Large intestine (tissue), 3 donors: ENCODE results near the gene RGS9BP. TPM values are rescaled to one million over a fixed set of nuclear protein-coding genes. Genes with fewer than 3 reads are reported as not detected.
"Not testable (repeated sequence)": the region's sequence is repeated elsewhere in the genome, so short reads cannot be mapped to it uniquely, and the experiment has no call there.

Source experiments
- DNase-seq, 2 donors: peaks; one replicate each; pipeline versions ENCODE4 v3.0.0 to v3.0.0-alpha.2; 2013
- H3K27ac ChIP-seq: one replicate; pipeline ENCODE4 v1.5.1; 2013; ENCODE audit warnings: low read length
- H3K27me3 ChIP-seq: 2 replicates; pipeline ENCODE4 v1.6.1; 2013; ENCODE audit warnings: low read length; ENCODE audit not compliant: control insufficient read depth, insufficient read depth
- H3K36me3 ChIP-seq: 2 replicates; pipeline ENCODE4 v1.6.1; 2013; ENCODE audit warnings: low read length; ENCODE audit not compliant: control insufficient read depth, insufficient read depth
- H3K4me1 ChIP-seq: one replicate; pipeline ENCODE4 v1.6.1; 2013; ENCODE audit warnings: low read length; ENCODE audit not compliant: control insufficient read depth, insufficient read depth
- H3K4me3 ChIP-seq: one replicate; pipeline ENCODE4 v1.5.1; 2013; ENCODE audit warnings: low read length
- H3K9me3 ChIP-seq: one replicate; pipeline ENCODE4 v1.6.1; 2013; ENCODE audit warnings: mild to moderate bottlenecking, low read depth, low read length, moderate library complexity; ENCODE audit not compliant: control insufficient read depth
- WGBS: methylation state at CpG from one replicate; pipeline ENCODE4 v1.1.5; 2013; ENCODE audit warnings: low lambda C conversion rate; ENCODE audit not compliant: insufficient coverage; 5-methylcytosine and 5-hydroxymethylcytosine counted together
- polyA plus RNA-seq: library from polyadenylated mRNA; unstranded; fragments of 120-200 nt; gene quantifications from one replicate; pipeline ENCODE4 v1.2.1, GENCODE V29; 2013

RGS9BP gene
- polyA plus RNA-seq, 1 donor = 0.03 TPM

DNA sequence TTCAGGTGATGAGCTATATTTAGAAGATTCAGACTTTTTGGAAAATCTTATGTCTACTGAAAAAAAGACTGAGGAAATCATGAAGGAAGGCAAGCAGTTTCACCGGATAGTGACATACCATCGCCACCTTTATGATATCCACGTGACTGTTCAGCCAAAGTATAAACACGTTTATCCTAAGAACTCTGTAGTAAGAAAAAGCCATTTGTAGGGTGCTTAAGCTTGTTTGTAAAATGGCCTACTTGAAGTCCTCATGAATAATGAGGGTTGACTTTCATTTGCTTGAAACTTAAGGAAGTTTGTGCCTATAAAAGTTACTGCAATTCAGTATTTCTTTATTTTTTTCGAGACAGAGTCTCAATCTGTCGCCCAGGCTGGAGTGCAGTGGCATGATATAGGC is 36.1 kb downstream of the RGS9BP start:
- Histone ChIP-seq H3K4me1 (peaks cover 3% of the 10 kb centered on the region), H3K9me3 (no peaks in the 10 kb centered on the region), H3K27ac (no peak overlapping the region), H3K4me3 (no peak overlapping the region), H3K36me3 (peaks cover 29% of the 10 kb centered on the region), H3K27me3 (no peaks in the 10 kb centered on the region)
- DNase-seq = no peak
- WGBS = 93% methylated on average over 3 of the region's 6 CpGs

- DNase-seq, H3K9me3 ChIP-seq, H3K27ac ChIP-seq, H3K4me3 ChIP-seq, H3K4me1 ChIP-seq, H3K27me3 ChIP-seq: not testable (repeated sequence)
- WGBS = 100% methylated on average over 1 of the region's 7 CpGs
- H3K36me3 ChIP-seq = peaks cover 18% of the 10 kb centered on the region
These were observed 40.6 kb downstream of the RGS9BP start for GRCh38 chr19:32716203-32716602.

- H3K27me3 ChIP-seq = no peaks in the 10 kb centered on the region
- peaks cover 5% of the 10 kb centered on the region for H3K9me3 ChIP-seq
- 86% methylated on average over 1 of the region's 5 CpGs for WGBS
- H3K27ac ChIP-seq = no peak overlapping the region
- H3K4me3 ChIP-seq = no peak overlapping the region
- no peak for DNase-seq
- H3K4me1 ChIP-seq = no peaks in the 10 kb centered on the region
- peaks cover 9% of the 10 kb centered on the region for H3K36me3 ChIP-seq
These were observed 41.8 kb downstream of the RGS9BP start for GRCh38 chr19:32717496-32717895.

GRCh38 chr19:32718286-32718685 is 42.6 kb downstream of the RGS9BP start:
- no peak overlapping the region for H3K27ac ChIP-seq
- H3K36me3 ChIP-seq = peaks cover 5% of the 10 kb centered on the region
- H3K9me3 ChIP-seq = peaks cover 5% of the 10 kb centered on the region
- no peak overlapping the region for H3K4me3 ChIP-seq
- no peak for DNase-seq
- WGBS = 100% methylated on average over 1 of the region's 7 CpGs
- H3K27me3 ChIP-seq = no peaks in the 10 kb centered on the region
- no peaks in the 10 kb centered on the region for H3K4me1 ChIP-seq

GRCh38 chr19:32719611-32720059 is 44.0 kb downstream of the RGS9BP start, which contains the start of gene TDRD12:
TSS of gene TDRD12 (plus strand) at chr19:32719767. CDS start at chr19:32720073, 306 bp downstream.
- DNase-seq = no peak
- no CpG with 5 or more reads among the region's 44 CpGs for WGBS
- no peaks in the 10 kb centered on the region for H3K4me1 ChIP-seq
- no peak within 1 kb of the TSS for H3K4me3 ChIP-seq
- H3K27me3 ChIP-seq = no peaks in the 10 kb centered on the region
- H3K36me3 ChIP-seq = peaks cover 2% of the 10 kb centered on the region
- H3K27ac ChIP-seq = no peak within 1 kb of the TSS
- H3K9me3 ChIP-seq = peaks cover 5% of the 10 kb centered on the region

DNA sequence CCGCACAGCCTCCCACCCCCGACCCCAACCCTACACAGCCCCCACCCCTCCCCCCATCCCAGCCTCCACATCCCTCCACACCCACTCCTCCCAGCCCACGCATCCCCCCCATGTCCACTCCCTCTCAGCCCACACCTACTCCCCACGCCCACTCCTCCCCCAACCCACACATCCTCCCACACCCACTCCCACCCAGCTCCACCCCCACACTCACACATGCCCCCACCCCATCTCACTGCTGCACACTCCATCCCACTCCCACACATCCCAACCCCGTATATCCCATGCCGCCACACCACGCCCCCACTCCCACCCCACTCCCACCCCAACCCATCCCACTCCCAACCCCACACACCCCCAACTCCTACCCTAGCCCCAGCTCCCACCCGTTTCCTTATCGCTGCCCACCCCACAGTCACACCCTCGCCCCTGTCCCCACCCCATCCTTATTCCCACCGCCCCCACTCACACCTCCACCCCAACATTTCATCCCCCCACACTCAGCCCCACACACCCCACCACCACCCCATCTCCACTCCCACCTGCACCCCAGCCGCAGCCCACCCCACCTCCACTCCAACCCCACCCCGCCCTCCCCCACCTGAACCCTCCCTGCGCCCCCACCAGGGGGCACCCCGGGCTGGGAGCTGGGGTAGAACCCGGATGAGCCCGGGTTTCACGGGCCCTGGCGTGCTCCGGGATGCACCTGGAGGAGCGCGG is 44.7 kb downstream of the RGS9BP start:
- Histone ChIP-seq H3K4me3 (no peak overlapping the region), H3K4me1 (no peaks in the 10 kb centered on the region), H3K27me3 (no peaks in the 10 kb centered on the region), H3K36me3 (peaks cover 2% of the 10 kb centered on the region), H3K9me3 (peaks cover 5% of the 10 kb centered on the region), H3K27ac (no peak overlapping the region)
- no CpG with 5 or more reads among the region's 22 CpGs for WGBS
- DNase-seq = no peak

DNA sequence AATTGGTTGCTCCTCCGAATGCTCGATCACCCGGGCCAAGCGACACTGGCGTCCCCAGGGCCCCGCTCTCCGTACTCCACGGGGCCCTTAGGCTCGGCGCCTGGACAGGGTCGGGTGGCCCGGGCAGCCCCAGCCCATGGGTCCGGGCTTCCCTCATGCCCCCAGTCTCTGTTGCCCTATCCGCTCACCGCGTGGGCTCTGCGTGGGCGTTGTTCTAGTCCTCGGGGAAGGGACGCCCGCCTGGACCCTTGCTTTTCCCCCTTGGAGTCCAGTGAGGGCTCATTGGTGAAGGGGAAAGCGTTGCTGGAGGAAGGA is 45.2 kb downstream of the RGS9BP start:
- peaks cover 5% of the 10 kb centered on the region for H3K9me3 ChIP-seq
- H3K27me3 ChIP-seq = no peaks in the 10 kb centered on the region
- WGBS = 95% methylated on average over 4 of the region's 22 CpGs
- DNase-seq = no peak
- H3K36me3 ChIP-seq = peaks cover 2% of the 10 kb centered on the region
- no peak overlapping the region for H3K27ac ChIP-seq
- no peak overlapping the region for H3K4me3 ChIP-seq
- H3K4me1 ChIP-seq = no peaks in the 10 kb centered on the region

Other genes starting within 250 kb of the RGS9BP start
- gene PDCD5, start 94.7 kb upstream of the RGS9BP start, polyA plus RNA-seq = 130 TPM
- 20.6 TPM for gene ANKRD27, start 668 bp upstream of the RGS9BP start, polyA plus RNA-seq
- 13.2 TPM for gene NUDT19, start 16.0 kb downstream of the RGS9BP start, polyA plus RNA-seq
- gene TDRD12, start 43.9 kb downstream of the RGS9BP start, polyA plus RNA-seq = 0.28 TPM
- 60.9 TPM for gene SLC7A9, start 193.9 kb downstream of the RGS9BP start, polyA plus RNA-seq